ENCODE measurements around the gene KCNK5.

GRCh38 chr6:39200498-39201020 lies 28.7 kb downstream of the KCNK5 start:
- TF ChIP-seq CTCF (IDR thresholded peaks at IDR 0.05) (no peak), POLR2A (IDR thresholded peaks at IDR 0.05) (no peak)
